GM18951 (cell line): ENCODE results near the gene SLC12A8.

Experiments used
- POLR2A ChIP-seq: IDR thresholded peaks from 4 replicates; pipeline ENCODE4 v1.6.1; 2011; ENCODE audit warnings: mild to moderate bottlenecking; ENCODE audit not compliant: insufficient read length, insufficient read depth; ENCODE audit errors: extremely low read depth
- in situ Hi-C: fragments of 300-500 bp; cut with MboI; formaldehyde crosslinking; loops from one replicate; pipeline ENCODE4 v1.12.0; 2022; ENCODE audit warnings: low sequenced_read_pairs, mixed read lengths, inconsistent platforms; ENCODE audit not compliant: unreplicated experiment

SLC12A8 gene

GRCh38 chr3:125189378-125190165 is 23.0 kb downstream of the SLC12A8 start:
- no peak for TF ChIP-seq POLR2A
- in situ Hi-C loops = no loop called here

- TF ChIP-seq POLR2A = no peak
- in situ Hi-C loops = no loop called here
Observed at GRCh38 chr3:125188955-125189354, 23.6 kb downstream of the SLC12A8 start.

GRCh38 chr3:125187599-125187910 is 25.0 kb downstream of the SLC12A8 start:
- in situ Hi-C loops = no loop called here

GRCh38 chr3:125186800-125187598 is 25.5 kb downstream of the SLC12A8 start:
- in situ Hi-C loops = no loop called here
- TF ChIP-seq POLR2A = no peak

More at GRCh38 chr3:125187599-125187910, 25.0 kb downstream of the SLC12A8 start:
- no peak for TF ChIP-seq POLR2A

- in situ Hi-C loops = no loop called here
- no peak for TF ChIP-seq POLR2A
Observed at GRCh38 chr3:125186261-125186787, 26.2 kb downstream of the SLC12A8 start.

GRCh38 chr3:125185805-125186204 is 26.7 kb downstream of the SLC12A8 start:
- in situ Hi-C loops = no loop called here

GRCh38 chr3:125179884-125180240 is 32.7 kb downstream of the SLC12A8 start:
- in situ Hi-C loops = no loop called here
- no peak for TF ChIP-seq POLR2A

More at GRCh38 chr3:125185805-125186204, 26.7 kb downstream of the SLC12A8 start:
- no peak for TF ChIP-seq POLR2A

- TF ChIP-seq POLR2A = no peak
- in situ Hi-C loops = no loop called here
Observed at GRCh38 chr3:125179143-125179883, 33.2 kb downstream of the SLC12A8 start.

GRCh38 chr3:125177746-125178145 is 34.8 kb downstream of the SLC12A8 start:
- in situ Hi-C loops = no loop called here
- no peak for TF ChIP-seq POLR2A

GRCh38 chr3:125175295-125176078 is 37.1 kb downstream of the SLC12A8 start:
- no peak for TF ChIP-seq POLR2A
- in situ Hi-C loops = no loop called here

- TF ChIP-seq POLR2A = no peak
- in situ Hi-C loops = no loop called here
Observed at GRCh38 chr3:125172346-125172745, 40.2 kb downstream of the SLC12A8 start.

GRCh38 chr3:125168711-125169393 is 43.7 kb downstream of the SLC12A8 start:
- no peak for TF ChIP-seq POLR2A
- in situ Hi-C loops = no loop called here
